SU-DHL-6 (cell line): ENCODE data around the gene CLRN2.

Experiments
- H2AFZ ChIP-seq: fragments of 200-600 bp; sonication (generic); 2 replicates; pipeline ENCODE4 v1.6.1; 2014; ENCODE audit warnings: low read depth, mild to moderate bottlenecking, moderate library complexity, mixed read lengths, antibody characterized with exemption, low read length; ENCODE audit not compliant: severe bottlenecking
- H3F3A ChIP-seq: fragments of 200-600 bp; shearing (Covaris generic); 2 replicates; pipeline ENCODE4 v1.6.0; 2016; ENCODE audit warnings: antibody characterized with exemption, mild to moderate bottlenecking; ENCODE audit not compliant: insufficient read depth
- H3K27ac ChIP-seq: fragments of 200-600 bp; sonication (generic); 2 replicates; pipeline ENCODE4 v1.5.1; 2016; ENCODE audit warnings: low read depth, mild to moderate bottlenecking, low read length, moderate library complexity, mixed read lengths
- H3K27me3 ChIP-seq: fragments of 200-600 bp; sonication (generic), shearing (Covaris generic); 2 replicates; pipeline ENCODE4 v1.6.0; 2014; ENCODE audit warnings: mild to moderate bottlenecking, low read length
- H3K36me3 ChIP-seq: fragments of 200-600 bp; sonication (generic); 2 replicates; pipeline ENCODE4 v1.6.1; 2014; ENCODE audit warnings: mild to moderate bottlenecking, low read length, mixed read lengths
- H3K4me2 ChIP-seq: fragments of 300-600, 200-600 bp; shearing (Covaris generic), sonication (generic); 2 replicates; pipeline ENCODE4 v1.6.0; 2014; ENCODE audit warnings: low read length, low read depth, mild to moderate bottlenecking; ENCODE audit not compliant: poor library complexity, severe bottlenecking
- H3K4me3 ChIP-seq: fragments of 200-600 bp; sonication (generic); 2 replicates; pipeline ENCODE4 v1.5.1; 2014; ENCODE audit warnings: antibody characterized with exemption, low read length, mild to moderate bottlenecking, mixed read lengths; ENCODE audit not compliant: insufficient read depth, poor library complexity, severe bottlenecking
- H3K79me2 ChIP-seq: fragments of 200-600 bp; sonication (generic); 2 replicates; pipeline ENCODE4 v1.6.1; 2014; ENCODE audit warnings: mild to moderate bottlenecking, low read length, moderate library complexity; ENCODE audit not compliant: insufficient read depth
- H3K9ac ChIP-seq: fragments of 200-600 bp; sonication (generic); 2 replicates; pipeline ENCODE4 v1.7.0; 2014; ENCODE audit warnings: mild to moderate bottlenecking, low read length
- H3K9me2 ChIP-seq: fragments of 200-600 bp; sonication (generic); replicated peaks from 2 replicates; pipeline ENCODE4 v1.6.1; 2014; ENCODE audit warnings: low read length; ENCODE audit not compliant: insufficient read depth
- H3K9me3 ChIP-seq: fragments of 200-600 bp; sonication (generic); 2 replicates; pipeline ENCODE4 v1.6.1; 2014; ENCODE audit warnings: low read length, mixed read lengths; ENCODE audit not compliant: insufficient read depth
- H4K20me1 ChIP-seq: fragments of 200-600 bp; sonication (generic); 2 replicates; pipeline ENCODE4 v1.6.1; 2014; ENCODE audit warnings: low read depth, mild to moderate bottlenecking, antibody characterized with exemption, low read length, moderate library complexity, mixed read lengths
- EZH2phosphoT487 ChIP-seq: fragments of 200-600 bp; sonication (generic), shearing (Covaris generic); conservative IDR thresholded peaks from 2 replicates; pipeline ENCODE4 v1.6.1; 2018; ENCODE audit warnings: mild to moderate bottlenecking, antibody characterized with exemption, low read length, moderate library complexity, mixed read lengths
- TF ChIP-seq, protein P1 (sequence below): fragments of 200-600 bp; sonication (generic); IDR thresholded peaks from one replicate; pipeline ENCODE4 v1.5.1; 2017; ENCODE audit warnings: antibody characterized with exemption, mild to moderate bottlenecking, low read length, moderate library complexity; ENCODE audit not compliant: insufficient read depth, poor library complexity, severe bottlenecking

CLRN2 gene

DNA sequence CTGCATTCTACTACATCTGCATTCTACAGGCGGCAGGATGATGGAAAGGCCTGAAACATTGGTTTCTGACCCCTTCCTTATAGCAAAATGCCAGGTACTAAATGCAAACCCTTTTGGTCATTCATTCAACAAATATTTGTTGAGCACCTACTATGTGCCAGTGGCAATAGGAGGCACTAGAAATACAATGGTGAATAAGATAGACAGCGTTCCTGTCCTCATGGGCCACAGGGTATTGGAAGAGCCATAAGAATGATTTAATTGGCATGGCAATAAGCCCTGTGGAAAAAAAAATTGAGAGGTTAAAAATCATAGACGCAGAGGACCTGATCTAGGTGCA, 44.7 kb downstream of the CLRN2 start:
- Histone ChIP-seq H4K20me1 (no peaks in the 10 kb centered on the region), H3K79me2 (no peaks in the 10 kb centered on the region), H3F3A (no peaks in the 10 kb centered on the region), H3K4me2 (no peak overlapping the region), H3K36me3 (no peaks in the 10 kb centered on the region), H3K27me3 (no peaks in the 10 kb centered on the region), H3K9me3 (no peaks in the 10 kb centered on the region), H3K27ac (no peak overlapping the region), H3K4me3 (no peak overlapping the region), H2AFZ (no peak overlapping the region), H3K9ac (no peak overlapping the region), H3K9me2 (no peaks in the 10 kb centered on the region)
- TF ChIP-seq EZH2phosphoT487 = no peak
- TF ChIP-seq, protein P1, sequence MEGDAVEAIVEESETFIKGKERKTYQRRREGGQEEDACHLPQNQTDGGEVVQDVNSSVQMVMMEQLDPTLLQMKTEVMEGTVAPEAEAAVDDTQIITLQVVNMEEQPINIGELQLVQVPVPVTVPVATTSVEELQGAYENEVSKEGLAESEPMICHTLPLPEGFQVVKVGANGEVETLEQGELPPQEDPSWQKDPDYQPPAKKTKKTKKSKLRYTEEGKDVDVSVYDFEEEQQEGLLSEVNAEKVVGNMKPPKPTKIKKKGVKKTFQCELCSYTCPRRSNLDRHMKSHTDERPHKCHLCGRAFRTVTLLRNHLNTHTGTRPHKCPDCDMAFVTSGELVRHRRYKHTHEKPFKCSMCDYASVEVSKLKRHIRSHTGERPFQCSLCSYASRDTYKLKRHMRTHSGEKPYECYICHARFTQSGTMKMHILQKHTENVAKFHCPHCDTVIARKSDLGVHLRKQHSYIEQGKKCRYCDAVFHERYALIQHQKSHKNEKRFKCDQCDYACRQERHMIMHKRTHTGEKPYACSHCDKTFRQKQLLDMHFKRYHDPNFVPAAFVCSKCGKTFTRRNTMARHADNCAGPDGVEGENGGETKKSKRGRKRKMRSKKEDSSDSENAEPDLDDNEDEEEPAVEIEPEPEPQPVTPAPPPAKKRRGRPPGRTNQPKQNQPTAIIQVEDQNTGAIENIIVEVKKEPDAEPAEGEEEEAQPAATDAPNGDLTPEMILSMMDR = no peak

DNA sequence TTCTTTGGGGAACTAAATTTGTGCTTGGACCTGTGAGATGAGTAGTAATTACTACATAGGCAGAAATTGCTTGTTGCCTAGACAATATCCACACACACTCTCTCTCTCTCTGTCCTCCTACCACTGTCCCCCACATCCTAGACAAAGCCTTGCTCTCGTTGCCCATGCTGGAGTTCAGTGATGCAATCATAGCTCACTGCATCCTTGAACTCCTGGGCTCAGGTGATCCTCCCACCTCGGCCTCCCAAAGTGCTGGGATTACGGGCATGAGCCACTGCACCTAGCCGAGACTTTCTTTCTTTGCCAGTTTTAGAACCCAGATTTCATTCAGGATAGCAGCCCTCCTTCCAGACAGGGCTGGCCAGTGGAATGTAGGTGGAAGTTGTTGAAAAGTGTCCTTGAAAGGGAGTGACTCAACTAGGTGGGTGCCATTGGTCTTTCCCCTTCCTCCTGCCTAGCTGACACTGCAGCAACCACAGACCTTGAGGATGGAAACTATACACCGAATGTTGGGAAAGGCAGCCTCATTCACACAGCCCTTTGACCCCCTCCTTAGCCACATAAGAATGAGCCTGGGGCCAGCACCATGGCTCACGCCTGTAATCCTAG, 45.2 kb downstream of the CLRN2 start:
- H3K79me2 ChIP-seq = no peaks in the 10 kb centered on the region
- no peaks in the 10 kb centered on the region for H4K20me1 ChIP-seq
- no peaks in the 10 kb centered on the region for H3K27me3 ChIP-seq
- no peak overlapping the region for H2AFZ ChIP-seq
- no peak overlapping the region for H3K4me3 ChIP-seq
- no peaks in the 10 kb centered on the region for H3K9me3 ChIP-seq
- no peak overlapping the region for H3K9ac ChIP-seq
- H3K36me3 ChIP-seq = no peaks in the 10 kb centered on the region
- no peaks in the 10 kb centered on the region for H3K9me2 ChIP-seq
- H3F3A ChIP-seq = no peaks in the 10 kb centered on the region
- TF ChIP-seq, protein P1 = no peak
- TF ChIP-seq EZH2phosphoT487 = no peak
- no peak overlapping the region for H3K4me2 ChIP-seq
- no peak overlapping the region for H3K27ac ChIP-seq

DNA sequence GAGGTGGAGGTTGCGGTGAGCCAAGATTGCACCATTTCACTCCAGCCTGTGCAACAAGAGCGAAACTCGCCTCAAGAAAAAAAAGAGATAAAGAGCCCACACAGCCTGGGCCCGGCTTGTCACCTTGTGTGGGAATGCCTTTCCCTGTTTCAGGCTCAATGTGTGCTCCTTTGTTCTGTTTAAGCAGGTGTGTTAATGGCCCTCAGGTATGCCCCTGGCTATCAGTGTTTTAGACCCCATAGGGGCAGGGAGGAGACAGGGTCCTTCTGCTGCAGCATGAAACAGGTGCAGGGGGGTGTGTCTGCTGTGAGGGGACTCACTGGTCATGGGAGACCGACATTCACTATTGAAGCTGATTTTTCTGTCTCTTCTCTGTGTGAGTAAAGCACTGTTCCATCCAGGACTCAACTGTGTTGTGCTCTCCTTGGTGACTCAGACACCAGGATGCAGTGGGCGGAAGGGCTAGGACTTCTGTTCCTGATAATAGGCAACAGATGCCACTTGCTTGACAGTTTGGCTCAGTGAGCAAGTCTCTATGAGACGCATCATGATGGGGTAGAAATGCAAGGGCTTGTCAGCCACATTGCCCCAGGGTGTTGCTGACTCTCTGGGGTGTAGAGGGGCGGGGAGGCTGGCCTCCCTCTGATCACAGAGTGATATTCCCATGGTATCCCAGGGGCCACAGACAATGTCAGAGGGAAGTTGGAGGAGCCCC, 46.4 kb downstream of the CLRN2 start:
- H3K4me2 ChIP-seq = no peak overlapping the region
- H3K36me3 ChIP-seq = no peaks in the 10 kb centered on the region
- H3K27ac ChIP-seq = no peak overlapping the region
- H3K27me3 ChIP-seq = no peaks in the 10 kb centered on the region
- H3K9me3 ChIP-seq = no peaks in the 10 kb centered on the region
- no peak overlapping the region for H2AFZ ChIP-seq
- no peaks in the 10 kb centered on the region for H3K9me2 ChIP-seq
- H3F3A ChIP-seq = no peaks in the 10 kb centered on the region
- H3K4me3 ChIP-seq = no peak overlapping the region
- no peak overlapping the region for H3K9ac ChIP-seq
- TF ChIP-seq, protein P1 = no peak
- TF ChIP-seq EZH2phosphoT487 = no peak
- no peaks in the 10 kb centered on the region for H4K20me1 ChIP-seq
- no peaks in the 10 kb centered on the region for H3K79me2 ChIP-seq
